ENCODE results near the gene SMOC2.

GRCh38 chr6:168649209-168649608, 208.2 kb downstream of the SMOC2 start:
- no peak for TF ChIP-seq REST (IDR thresholded peaks at IDR 0.05; ENCODE audit: low read depth, low read length)
- no peak for TF ChIP-seq PBX3 (IDR thresholded peaks at IDR 0.05)
- no peak for TF ChIP-seq EP300 (IDR thresholded peaks at IDR 0.05; ENCODE audit: borderline replicate concordance in 1 of 2, low read depth in 1 of 2, low read length in 1 of 2)
- no peak for TF ChIP-seq CTCF (IDR thresholded peaks at IDR 0.05)
- no peak for TF ChIP-seq MXI1 (IDR thresholded peaks at IDR 0.05; ENCODE audit: low read depth, low read length)
- TF ChIP-seq POLR2AphosphoS5 (IDR thresholded peaks at IDR 0.05; ENCODE audit: low read depth, low read length), result no peak
- TF ChIP-seq FOXM1 (IDR thresholded peaks at IDR 0.05; ENCODE audit: low read depth), result no peak
- TF ChIP-seq FOXJ3 (CRISPR knock-in tag; IDR thresholded peaks at IDR 0.05), result no peak
- TF ChIP-seq RAD21 (IDR thresholded peaks at IDR 0.05; ENCODE audit: low read length), result no peak
- no peak for TF ChIP-seq SMC3 (IDR thresholded peaks at IDR 0.05; ENCODE audit: low read depth, low read length)
- no peak for TF ChIP-seq ELF1 (IDR thresholded peaks at IDR 0.05)
